ENCODE data around the gene NDNF. TPM values are rescaled to one million over a fixed set of nuclear protein-coding genes. Genes with fewer than 3 reads are reported as not detected.

Gene NDNF
- total RNA-seq, 4 donors from 2014 or later, result 11.6 to 16.0 (median 12.1) TPM

- no peaks in the 10 kb centered on the region for H3K27me3 ChIP-seq
- H3K4me1 ChIP-seq, result no peaks in the 10 kb centered on the region
- intact Hi-C loops (cut with DNase I), result loop anchor here (2.0 to 10.0 kb wide), 3 partner anchors 374 to 1021 kb away; no protein-coding TSS in a partner anchor
- no peaks in the 10 kb centered on the region for H3K9me3 ChIP-seq
- H3K36me3 ChIP-seq, result no peaks in the 10 kb centered on the region
- no peak for DNase-seq (ENCODE audit: extremely low spot score)
- H3K4me3 ChIP-seq, result no peak overlapping the region
- no peak for TF ChIP-seq EP300 (IDR thresholded peaks at IDR 0.05)
- no peak for TF ChIP-seq POLR2A (IDR thresholded peaks at IDR 0.05; ENCODE audit: low read depth)
- no peak for TF ChIP-seq CTCF (IDR thresholded peaks at IDR 0.05)
- no peak for TF ChIP-seq POLR2AphosphoS5 (IDR thresholded peaks at IDR 0.05)
- no peak overlapping the region for H3K27ac ChIP-seq (replicated peaks in 1 of 4)
Measured at GRCh38 chr4:121096191-121096590, 23.9 kb upstream of the NDNF start.

- DNase-seq (ENCODE audit: extremely low spot score), result no peak
- H3K27me3 ChIP-seq, result no peaks in the 10 kb centered on the region
- H3K9me3 ChIP-seq, result no peaks in the 10 kb centered on the region
- H3K27ac ChIP-seq (replicated peaks in 1 of 4), result no peak overlapping the region
- no peaks in the 10 kb centered on the region for H3K4me1 ChIP-seq
- 96% methylated on average over 3 of the region's 3 CpGs for WGBS
- intact Hi-C loops (cut with DNase I), result loop anchor here (10.0 kb wide), 1 partner anchor 1020 kb away; no protein-coding TSS in a partner anchor
- H3K4me3 ChIP-seq, result no peak overlapping the region
- H3K36me3 ChIP-seq, result no peaks in the 10 kb centered on the region
- TF ChIP-seq POLR2A (IDR thresholded peaks at IDR 0.05; ENCODE audit: low read depth) (no peak), EP300 (IDR thresholded peaks at IDR 0.05) (no peak), CTCF (IDR thresholded peaks at IDR 0.05) (no peak), POLR2AphosphoS5 (IDR thresholded peaks at IDR 0.05) (no peak)
Measured at GRCh38 chr4:121094297-121094966, 22.1 kb upstream of the NDNF start.

GRCh38 chr4:121093261-121093660 lies 20.9 kb upstream of the NDNF start:
- intact Hi-C loops (cut with DNase I), result loop anchor here (10.0 kb wide), 1 partner anchor 1018 kb away; no protein-coding TSS in a partner anchor
- TF ChIP-seq POLR2AphosphoS5 (IDR thresholded peaks at IDR 0.05) (no peak), EP300 (IDR thresholded peaks at IDR 0.05) (no peak), POLR2A (IDR thresholded peaks at IDR 0.05; ENCODE audit: low read depth) (no peak), CTCF (IDR thresholded peaks at IDR 0.05) (no peak)
- no peaks in the 10 kb centered on the region for H3K9me3 ChIP-seq

GRCh38 chr4:121091941-121092340 lies 19.6 kb upstream of the NDNF start:
- TF ChIP-seq POLR2AphosphoS5 (IDR thresholded peaks at IDR 0.05), result no peak
- no peak for TF ChIP-seq POLR2A (IDR thresholded peaks at IDR 0.05; ENCODE audit: low read depth)
- TF ChIP-seq CTCF (IDR thresholded peaks at IDR 0.05), result no peak
- no peak for TF ChIP-seq EP300 (IDR thresholded peaks at IDR 0.05)
- intact Hi-C loops (cut with DNase I), result loop anchor here (10.0 kb wide), 1 partner anchor 1017 kb away; no protein-coding TSS in a partner anchor
- DNase-seq (ENCODE audit: extremely low spot score), result no peak
- Histone ChIP-seq H3K4me3 (no peak overlapping the region), H3K27me3 (no peaks in the 10 kb centered on the region), H3K9me3 (no peaks in the 10 kb centered on the region), H3K4me1 (no peaks in the 10 kb centered on the region), H3K27ac (replicated peaks in 1 of 4) (no peak overlapping the region), H3K36me3 (no peaks in the 10 kb centered on the region)

More at GRCh38 chr4:121093261-121093660, 20.9 kb upstream of the NDNF start:
- Histone ChIP-seq H3K4me1 (no peaks in the 10 kb centered on the region), H3K4me3 (no peak overlapping the region), H3K36me3 (no peaks in the 10 kb centered on the region), H3K27me3 (no peaks in the 10 kb centered on the region), H3K27ac (replicated peaks in 1 of 4) (no peak overlapping the region)
- DNase-seq (ENCODE audit: extremely low spot score), result no peak

- Histone ChIP-seq H3K36me3 (no peaks in the 10 kb centered on the region), H3K4me1 (no peaks in the 10 kb centered on the region), H3K27me3 (no peaks in the 10 kb centered on the region), H3K4me3 (no peak overlapping the region), H3K9me3 (no peaks in the 10 kb centered on the region), H3K27ac (replicated peaks in 1 of 4) (no peak overlapping the region)
- WGBS, result 85% methylated on average over 4 of the region's 4 CpGs
- TF ChIP-seq CTCF (IDR thresholded peaks at IDR 0.05) (no peak), EP300 (IDR thresholded peaks at IDR 0.05) (no peak), POLR2AphosphoS5 (IDR thresholded peaks at IDR 0.05) (no peak), POLR2A (IDR thresholded peaks at IDR 0.05; ENCODE audit: low read depth) (no peak)
- intact Hi-C loops (cut with DNase I), result no loop called here
- DNase-seq (ENCODE audit: extremely low spot score), result no peak
Measured at GRCh38 chr4:121088867-121089266, 16.5 kb upstream of the NDNF start.
